Measurements from ENCODE around the gene LCN6. TPM values are rescaled to one million over a fixed set of nuclear protein-coding genes. Genes with fewer than 3 reads are reported as not detected.
A peak's percentile ranks its signal among the peaks of the same experiment; 100 is the strongest.

Gene LCN6
- total and polyA plus RNA-seq, 7 donors = 0.44 to 15.0 (median 10.7) TPM

DNA sequence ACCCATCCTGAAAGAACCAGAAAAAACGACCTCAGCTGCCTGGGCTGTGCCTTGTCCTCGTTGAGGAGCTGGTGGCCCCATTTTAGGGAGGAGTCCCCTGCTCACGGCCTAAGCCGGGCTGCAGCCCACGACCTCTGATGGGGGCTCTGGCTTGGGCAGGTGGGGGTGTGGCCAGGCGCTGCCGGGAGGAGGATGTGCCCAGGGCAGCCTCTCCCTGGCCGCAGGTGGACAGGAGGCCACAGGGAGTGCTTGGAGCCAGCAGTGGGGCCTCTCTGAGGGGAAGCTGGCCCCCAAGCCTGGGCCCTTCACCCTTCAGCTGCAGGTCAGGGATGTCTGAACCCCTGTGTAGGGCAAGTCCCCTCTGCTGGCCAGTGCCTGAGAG lies 33.4 kb downstream of the LCN6 start:
- Histone ChIP-seq H3K27me3 (ENCODE audit: insufficient read depth in 3 of 3, low read length in 2 of 3) (peaks cover 0 to 46% (median 21%) of the 10 kb centered on the region in 3 donors), H3K36me3 (ENCODE audit: insufficient read depth in 1 of 2, low read depth in 1 of 2) (no peaks in the 10 kb centered on the region), H3K4me3 (no peak overlapping the region), H3K27ac (peak overlapping the region; percentile 30), H3K9me3 (no peaks in the 10 kb centered on the region), H3K4me1 (peaks cover 9% of the 10 kb centered on the region)
- WGBS, 3 donors = 40 to 50% (median 48%) methylated on average over 8 of the region's 8 CpGs
- ATAC-seq (no peak), DNase-seq (no peak)
- TF ChIP-seq, protein P1, sequence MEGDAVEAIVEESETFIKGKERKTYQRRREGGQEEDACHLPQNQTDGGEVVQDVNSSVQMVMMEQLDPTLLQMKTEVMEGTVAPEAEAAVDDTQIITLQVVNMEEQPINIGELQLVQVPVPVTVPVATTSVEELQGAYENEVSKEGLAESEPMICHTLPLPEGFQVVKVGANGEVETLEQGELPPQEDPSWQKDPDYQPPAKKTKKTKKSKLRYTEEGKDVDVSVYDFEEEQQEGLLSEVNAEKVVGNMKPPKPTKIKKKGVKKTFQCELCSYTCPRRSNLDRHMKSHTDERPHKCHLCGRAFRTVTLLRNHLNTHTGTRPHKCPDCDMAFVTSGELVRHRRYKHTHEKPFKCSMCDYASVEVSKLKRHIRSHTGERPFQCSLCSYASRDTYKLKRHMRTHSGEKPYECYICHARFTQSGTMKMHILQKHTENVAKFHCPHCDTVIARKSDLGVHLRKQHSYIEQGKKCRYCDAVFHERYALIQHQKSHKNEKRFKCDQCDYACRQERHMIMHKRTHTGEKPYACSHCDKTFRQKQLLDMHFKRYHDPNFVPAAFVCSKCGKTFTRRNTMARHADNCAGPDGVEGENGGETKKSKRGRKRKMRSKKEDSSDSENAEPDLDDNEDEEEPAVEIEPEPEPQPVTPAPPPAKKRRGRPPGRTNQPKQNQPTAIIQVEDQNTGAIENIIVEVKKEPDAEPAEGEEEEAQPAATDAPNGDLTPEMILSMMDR (IDR thresholded peaks at IDR 0.05) = no peak
- intact Hi-C loops (cut with DNase I) = no loop called here

DNA sequence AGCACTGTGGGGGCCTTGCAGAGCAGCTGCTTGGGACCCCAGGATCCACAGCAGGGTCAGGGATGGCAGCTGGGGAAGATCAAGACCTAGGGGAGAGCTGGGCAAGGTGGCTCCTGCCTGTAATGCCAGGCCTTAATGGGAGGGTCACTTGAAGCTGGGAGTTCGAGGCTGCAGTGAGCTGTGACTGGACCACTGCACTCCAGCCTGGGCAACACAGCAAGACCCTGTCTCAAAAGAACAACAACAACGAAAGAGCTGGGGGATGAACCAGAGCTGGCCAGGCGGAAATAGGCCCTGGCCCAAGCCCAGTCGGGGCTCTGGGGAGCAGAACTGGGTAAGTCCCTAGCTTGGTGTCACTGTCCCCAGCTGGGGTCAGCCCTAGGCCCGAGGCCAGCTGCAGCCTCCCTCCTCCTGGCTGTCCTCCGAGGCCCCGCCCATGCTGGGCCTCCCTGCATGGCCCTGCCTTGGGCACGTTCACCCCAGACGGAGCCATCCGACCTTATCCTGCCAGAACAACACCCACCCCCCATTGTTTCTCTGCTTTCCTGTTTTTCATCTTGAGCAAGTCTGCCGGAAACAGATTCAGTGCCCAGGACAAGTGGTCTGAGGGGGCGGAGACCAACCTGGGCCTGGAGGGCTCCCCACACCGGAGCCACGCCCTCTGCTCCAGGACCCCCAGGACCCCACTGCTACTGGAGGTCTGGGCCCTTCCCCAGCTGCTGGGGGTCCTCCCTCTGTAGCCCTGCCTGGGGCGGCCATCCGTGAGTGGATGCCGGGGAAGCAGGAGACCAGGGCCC lies 34.0 kb downstream of the LCN6 start:
- Histone ChIP-seq H3K36me3 (ENCODE audit: insufficient read depth in 1 of 2, low read depth in 1 of 2) (no peaks in the 10 kb centered on the region), H3K4me3 (peak overlapping the region; percentile 55), H3K9me3 (no peaks in the 10 kb centered on the region), H3K27me3 (ENCODE audit: insufficient read depth in 3 of 3, low read length in 2 of 3) (peaks cover 0 to 46% (median 21%) of the 10 kb centered on the region in 3 donors), H3K27ac (peak overlapping the region; percentile 36), H3K4me1 (peaks cover 9% of the 10 kb centered on the region)
- TF ChIP-seq, protein P1 (IDR thresholded peaks at IDR 0.05) = no peak
- DNase-seq (peak in 1 of 2 donors; percentile 68), ATAC-seq (peak; percentile 10 to 31 (median 20))
- intact Hi-C loops (cut with DNase I) = no loop called here
- 50 to 66% (median 52%) methylated on average over 16 to 17 of the region's 17 CpGs for WGBS, 3 donors

DNA sequence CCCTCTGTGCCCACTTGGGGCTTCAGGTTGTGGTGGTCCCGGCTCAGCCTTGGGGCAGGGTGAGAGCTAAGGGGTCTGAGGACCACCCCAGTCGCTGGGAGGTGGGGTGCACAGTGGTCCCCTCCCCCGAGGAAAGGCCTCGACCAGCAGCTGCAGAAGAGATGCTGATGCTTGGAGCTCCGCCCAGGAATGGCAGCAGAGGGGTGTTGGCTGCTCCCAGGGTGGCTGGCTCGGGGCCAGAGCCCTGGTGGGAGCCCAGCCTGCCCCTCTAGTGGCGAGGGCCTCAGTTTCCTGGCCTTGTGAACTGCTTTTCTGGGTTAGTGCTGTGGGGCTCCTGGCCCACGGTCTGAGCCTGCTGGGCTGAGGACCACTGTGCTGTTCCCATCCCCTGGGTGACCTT lies 34.8 kb downstream of the LCN6 start:
- TF ChIP-seq, protein P1 (IDR thresholded peaks at IDR 0.05) = no peak
- DNase-seq (no peak), ATAC-seq (no peak)
- Histone ChIP-seq H3K27me3 (ENCODE audit: insufficient read depth in 3 of 3, low read length in 2 of 3) (peaks cover 0 to 46% (median 21%) of the 10 kb centered on the region in 3 donors), H3K36me3 (ENCODE audit: insufficient read depth in 1 of 2, low read depth in 1 of 2) (no peaks in the 10 kb centered on the region), H3K4me1 (peaks cover 9% of the 10 kb centered on the region), H3K4me3 (peak overlapping the region; percentile 55), H3K9me3 (no peaks in the 10 kb centered on the region), H3K27ac (peak overlapping the region; percentile 36)
- WGBS, 3 donors = 35 to 48% (median 46%) methylated on average over 8 of the region's 8 CpGs
- intact Hi-C loops (cut with DNase I) = no loop called here

DNA sequence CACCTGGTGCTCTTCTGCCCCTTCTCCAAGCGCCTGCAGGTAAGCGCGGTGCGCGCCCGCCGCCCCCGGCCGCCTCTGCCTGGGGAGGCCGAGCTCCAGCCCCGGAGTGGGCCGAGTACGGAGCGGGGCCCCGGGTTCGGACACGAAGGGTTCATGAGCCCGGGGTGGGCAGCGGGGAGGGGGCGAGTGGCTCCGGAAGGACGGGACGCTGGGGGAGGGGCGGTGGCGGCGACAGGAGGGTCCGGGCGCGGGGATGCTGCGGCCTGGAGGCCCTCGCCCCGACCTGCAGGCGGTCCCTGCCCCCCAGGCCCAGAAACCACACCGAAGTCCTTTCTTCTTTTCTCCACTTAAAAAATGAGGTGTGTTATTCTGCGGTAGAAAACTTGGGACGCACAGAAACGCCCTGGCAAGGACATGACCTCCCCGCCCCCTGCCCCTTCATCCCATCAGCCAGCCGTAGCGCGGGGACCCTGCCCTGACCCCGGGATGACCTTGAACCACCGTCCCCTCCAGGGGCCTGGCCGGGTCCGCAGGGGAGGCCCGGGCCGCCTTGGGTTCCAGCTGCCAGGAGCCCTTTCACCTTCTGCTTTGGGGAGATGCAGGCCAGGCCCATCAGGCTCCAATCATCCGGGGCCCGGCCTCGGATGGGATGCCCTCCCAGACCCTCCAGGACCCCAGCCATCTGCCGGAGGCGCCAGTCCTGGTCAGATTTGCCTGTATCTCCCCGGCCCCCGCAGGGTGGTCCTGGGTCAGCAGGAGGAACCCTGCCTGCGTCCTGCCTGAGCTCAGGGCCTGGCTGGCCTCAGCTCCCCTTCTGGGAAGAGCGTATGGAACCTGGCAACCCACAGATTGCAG lies 35.4 kb downstream of the LCN6 start:
- Histone ChIP-seq H3K9me3 (no peaks in the 10 kb centered on the region), H3K4me3 (peak overlapping the region; percentile 55), H3K27me3 (ENCODE audit: insufficient read depth in 3 of 3, low read length in 2 of 3) (peaks cover 0 to 46% (median 21%) of the 10 kb centered on the region in 3 donors), H3K36me3 (ENCODE audit: insufficient read depth in 1 of 2, low read depth in 1 of 2) (no peaks in the 10 kb centered on the region), H3K27ac (no peak overlapping the region), H3K4me1 (peaks cover 9% of the 10 kb centered on the region)
- peak in 1 of 4 donors; percentile 17 for ATAC-seq
- DNase-seq = no peak
- TF ChIP-seq, protein P1 (IDR thresholded peaks at IDR 0.05) = no peak
- intact Hi-C loops (cut with DNase I) = no loop called here
- WGBS, 3 donors = 10 to 17% (median 12%) methylated on average over 36 to 56 of the region's 56 CpGs

All from psoas muscle (tissue), 8 donors.